Ecto neural progenitor cell (in vitro differentiated cells): ENCODE data around the gene CHODL.
A peak's percentile ranks its signal among the peaks of the same experiment; 100 is the strongest.

Experiments used
- DNase-seq: peaks from one replicate; pipeline ENCODE4 v3.0.0-alpha.2; 2018; ENCODE audit warnings: low spot score

The CHODL gene

DNA sequence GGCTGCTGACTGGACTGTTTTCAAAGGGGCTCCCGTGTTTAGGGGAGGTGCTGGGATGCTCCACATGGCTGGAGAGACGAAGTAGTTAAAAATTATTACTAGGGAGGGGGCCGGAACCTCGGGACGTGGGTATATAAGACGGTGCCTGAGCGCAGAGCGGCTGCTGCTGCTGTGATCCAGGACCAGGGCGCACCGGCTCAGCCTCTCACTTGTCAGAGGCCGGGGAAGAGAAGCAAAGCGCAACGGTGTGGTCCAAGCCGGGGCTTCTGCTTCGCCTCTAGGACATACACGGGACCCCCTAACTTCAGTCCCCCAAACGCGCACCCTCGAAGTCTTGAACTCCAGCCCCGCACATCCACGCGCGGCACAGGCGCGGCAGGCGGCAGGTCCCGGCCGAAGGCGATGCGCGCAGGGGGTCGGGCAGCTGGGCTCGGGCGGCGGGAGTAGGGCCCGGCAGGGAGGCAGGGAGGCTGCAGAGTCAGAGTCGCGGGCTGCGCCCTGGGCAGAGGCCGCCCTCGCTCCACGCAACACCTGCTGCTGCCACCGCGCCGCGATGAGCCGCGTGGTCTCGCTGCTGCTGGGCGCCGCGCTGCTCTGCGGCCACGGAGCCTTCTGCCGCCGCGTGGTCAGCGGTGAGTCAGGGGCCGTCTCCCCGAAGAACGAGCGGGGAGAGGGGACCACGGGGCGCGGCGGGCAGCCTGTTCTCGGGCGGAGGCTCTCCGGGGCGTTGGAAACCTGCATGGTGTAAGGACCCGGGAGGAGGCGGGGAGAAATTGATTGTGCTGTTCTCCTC is at the start of gene CHODL:
Gene CHODL, plus strand, starts transcription at position 163 of the 793 bp plus-strand sequence. Its CDS starts 391 bp downstream, at position 554.
- DNase-seq = peak; percentile 66

DNA sequence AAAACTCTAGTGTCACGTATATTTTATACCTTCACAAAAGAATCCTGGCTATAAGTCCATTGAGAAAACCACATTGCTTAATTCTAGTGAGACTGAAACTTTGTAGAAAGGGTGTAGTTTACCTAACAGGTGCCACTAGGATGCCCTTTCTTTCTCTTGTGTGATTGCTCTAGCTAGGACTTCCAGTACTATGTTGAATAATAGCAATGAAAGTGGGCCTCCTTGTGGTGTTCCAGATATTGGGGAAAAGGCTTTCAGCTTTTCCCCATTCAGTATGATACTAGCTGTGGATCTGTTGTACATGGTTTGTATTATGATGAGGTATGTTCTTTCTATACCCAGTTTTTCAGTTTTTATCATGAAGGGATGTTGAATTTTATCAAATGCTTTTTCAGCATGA is 39.7 kb upstream of the CHODL start:
- DNase-seq = no peak

GRCh38 chr21:18218331-18218730 is 26.3 kb upstream of the CHODL start:
- DNase-seq = no peak

- DNase-seq = no peak
Measured at GRCh38 chr21:18220498-18220897, 24.1 kb upstream of the CHODL start.

DNA sequence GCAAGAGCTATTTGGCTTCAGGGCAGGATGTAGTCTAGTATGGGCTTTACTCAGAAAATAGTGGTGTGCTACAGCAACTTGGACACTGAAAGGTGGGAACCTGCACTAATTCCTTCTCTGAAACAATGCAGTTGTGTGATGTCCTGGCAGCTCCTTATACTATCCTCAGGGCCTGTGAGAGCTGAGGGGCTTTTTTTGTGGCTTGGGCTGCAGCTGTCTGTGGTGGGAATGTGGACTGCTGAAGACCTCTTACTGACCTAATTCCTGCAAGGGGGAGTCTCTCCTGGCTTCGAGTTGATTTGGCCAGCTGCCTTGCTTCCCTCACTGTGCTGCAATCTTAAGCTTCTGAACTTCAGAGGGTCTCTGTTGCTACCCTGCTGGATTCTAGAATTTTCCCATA is 22.3 kb upstream of the CHODL start:
- no peak for DNase-seq

- no peak for DNase-seq
Measured at GRCh38 chr21:18228060-18228739, 16.4 kb upstream of the CHODL start.

DNA sequence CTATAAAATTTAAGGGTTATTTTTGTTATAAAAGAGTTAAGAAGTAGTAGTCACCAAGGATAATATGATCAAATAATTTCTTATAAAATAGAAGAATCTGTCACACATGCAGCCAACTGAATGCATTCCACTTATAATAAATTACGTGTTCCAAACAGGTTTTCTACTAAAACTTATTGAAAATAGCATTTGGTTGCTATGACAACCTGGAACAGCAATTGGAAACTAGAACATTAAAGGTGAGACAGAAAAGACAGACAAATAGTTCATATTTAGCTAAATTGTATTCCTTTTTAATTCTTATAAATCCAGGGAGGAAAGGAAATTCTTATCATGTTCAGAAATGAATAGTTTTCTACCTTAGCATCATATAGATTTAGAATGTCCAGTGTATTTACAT is 9.1 kb upstream of the CHODL start:
- DNase-seq = no peak

GRCh38 chr21:18245464-18245967 is 883 bp downstream of the CHODL start:
- DNase-seq = peak; percentile 50

DNA sequence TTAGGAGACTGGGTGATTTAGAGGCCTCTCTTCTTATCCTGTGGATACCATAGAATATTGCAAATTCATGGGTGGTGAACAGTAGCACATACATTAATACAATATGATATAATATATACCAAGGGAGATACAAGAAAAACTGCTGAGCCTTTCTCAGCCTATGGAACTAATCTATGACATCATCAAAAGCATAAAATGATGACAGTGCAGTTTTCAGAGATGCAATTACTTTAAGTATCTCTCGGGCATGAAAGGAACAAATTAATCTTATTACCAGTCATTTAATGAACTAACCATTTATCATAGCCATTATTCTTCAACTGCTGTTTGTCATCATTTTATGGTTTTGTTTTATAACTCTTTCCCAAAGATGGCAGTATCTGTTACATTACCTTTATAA is 3.5 kb downstream of the CHODL start:
- no peak for DNase-seq

GRCh38 chr21:18249672-18250071 is 5.0 kb downstream of the CHODL start:
- no peak for DNase-seq

DNA sequence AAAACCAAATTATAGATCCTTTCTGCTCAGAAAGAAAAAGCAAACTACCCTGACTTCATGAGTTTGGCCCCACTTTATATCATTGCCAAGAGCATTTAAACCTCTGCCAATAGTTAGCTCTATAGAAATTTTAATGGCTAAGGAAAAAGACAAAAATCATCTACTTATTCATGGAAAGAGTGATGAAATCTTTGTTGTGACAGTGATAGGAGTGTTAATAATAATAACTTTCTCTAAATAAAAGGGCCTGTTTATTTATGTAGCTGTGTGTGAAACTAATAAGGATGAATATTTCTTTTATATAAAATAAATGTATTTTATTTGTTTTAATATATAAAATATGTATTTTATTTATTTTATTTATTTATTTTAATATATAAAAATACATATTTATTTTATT is 6.4 kb downstream of the CHODL start:
- no peak for DNase-seq

DNA sequence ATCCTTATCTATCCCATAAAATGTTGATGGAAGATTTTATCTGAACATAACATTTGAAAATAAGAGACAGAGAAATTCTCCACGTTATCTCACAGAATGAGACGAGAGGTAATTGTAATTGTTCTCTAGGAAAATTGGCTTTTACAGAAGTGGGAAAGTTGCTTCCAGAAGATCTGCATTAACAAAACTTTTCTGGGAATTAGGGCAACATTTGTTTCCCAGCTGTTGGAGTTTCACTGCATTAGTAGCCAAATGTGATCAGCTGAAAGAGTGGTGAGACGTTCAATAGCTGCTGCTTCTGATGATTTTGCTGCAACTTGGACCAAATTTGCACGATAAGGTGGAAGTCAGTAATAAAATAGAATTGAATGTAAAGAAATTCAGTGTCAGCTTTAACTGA is 7.6 kb downstream of the CHODL start:
- no peak for DNase-seq

DNA sequence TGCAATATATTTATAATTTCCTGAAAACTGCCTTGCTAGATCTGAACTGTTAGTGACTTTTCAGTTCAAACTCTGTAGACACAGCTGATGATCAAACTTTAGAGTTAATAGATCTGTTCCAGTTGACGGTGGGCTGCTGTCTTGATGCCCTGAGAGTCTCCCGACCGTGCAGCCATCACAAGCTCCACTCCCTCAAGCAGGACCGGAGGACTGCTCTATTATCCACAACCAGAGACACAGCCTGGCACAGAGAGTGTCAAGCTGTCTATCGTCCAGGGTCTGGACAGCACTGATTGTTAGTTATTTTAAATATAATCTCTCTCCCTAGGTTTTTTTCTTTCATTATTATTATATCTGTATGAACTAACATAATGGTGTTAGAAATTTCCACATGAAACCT is 8.0 kb downstream of the CHODL start:
- DNase-seq = no peak

DNA sequence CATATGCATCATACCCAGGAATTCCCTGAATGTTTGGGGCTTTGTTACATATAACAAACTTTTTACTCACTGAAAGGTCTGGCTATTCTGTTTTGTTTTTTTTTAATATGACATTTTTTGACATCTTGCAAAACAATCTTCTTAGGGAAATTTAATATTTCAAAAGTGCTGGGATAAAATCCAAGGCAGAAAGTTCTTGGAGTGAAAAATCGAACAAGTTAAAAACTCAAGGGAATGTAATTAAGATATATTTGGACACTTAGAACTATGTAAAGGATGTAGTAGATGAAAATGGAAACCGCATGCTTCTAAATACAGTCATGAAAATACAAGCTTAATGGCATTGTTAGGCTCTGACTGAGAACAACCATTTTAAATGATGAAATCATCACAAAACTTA is 8.6 kb downstream of the CHODL start:
- DNase-seq = no peak

DNA sequence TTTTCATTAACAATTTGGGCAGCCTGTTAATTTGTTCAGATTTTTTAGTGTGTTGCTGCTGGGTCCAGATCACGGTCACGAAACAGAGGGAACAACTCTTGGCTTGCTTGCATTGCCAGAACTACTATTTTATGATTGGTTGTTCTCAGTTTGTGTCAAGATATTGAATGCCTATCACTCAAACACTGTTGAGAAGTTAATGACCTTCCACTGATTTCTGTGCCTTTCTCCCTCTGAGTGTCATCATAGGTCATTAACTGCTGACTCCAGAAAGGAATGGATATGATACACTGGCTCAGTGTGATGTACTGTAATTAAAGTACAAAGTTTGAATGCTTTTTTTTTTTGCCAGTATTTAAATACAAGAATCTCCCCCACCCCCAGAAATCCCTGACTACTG is 9.2 kb downstream of the CHODL start:
- DNase-seq = no peak

DNA sequence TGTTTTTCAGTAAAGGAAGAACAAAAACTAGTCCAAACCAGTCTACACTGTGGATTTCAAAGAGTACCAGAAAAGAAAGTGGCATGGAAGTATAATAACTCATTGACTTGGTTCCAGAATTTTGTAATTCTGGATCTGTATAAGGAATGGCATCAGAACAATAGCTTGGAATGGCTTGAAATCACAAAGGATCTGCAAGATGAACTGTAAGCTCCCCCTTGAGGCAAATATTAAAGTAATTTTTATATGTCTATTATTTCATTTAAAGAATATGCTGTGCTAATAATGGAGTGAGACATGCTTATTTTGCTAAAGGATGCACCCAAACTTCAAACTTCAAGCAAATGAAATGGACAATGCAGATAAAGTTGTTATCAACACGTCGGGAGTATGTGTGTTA is 21.3 kb downstream of the CHODL start:
- no peak for DNase-seq

- DNase-seq = no peak
Measured at GRCh38 chr21:18267496-18267895, 22.9 kb downstream of the CHODL start.

DNA sequence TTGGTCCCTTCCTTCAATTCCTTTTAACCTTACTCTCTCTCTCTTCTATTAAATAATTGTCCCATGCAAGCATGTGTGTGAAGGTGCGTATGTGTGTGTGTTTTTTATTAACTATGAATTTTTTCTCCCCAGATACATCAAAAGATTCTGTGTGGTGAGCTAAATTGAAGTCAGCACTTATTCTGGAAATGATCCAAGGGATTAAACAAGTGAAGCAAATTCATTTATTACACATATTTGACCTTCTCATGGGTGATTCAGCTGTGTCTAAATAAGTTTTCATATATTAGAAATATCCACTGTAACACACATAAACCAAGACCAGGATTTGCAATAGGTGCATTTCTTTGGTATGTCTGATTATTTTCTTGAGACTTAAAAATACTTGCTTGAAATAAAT is 24.3 kb downstream of the CHODL start:
- no peak for DNase-seq

DNA sequence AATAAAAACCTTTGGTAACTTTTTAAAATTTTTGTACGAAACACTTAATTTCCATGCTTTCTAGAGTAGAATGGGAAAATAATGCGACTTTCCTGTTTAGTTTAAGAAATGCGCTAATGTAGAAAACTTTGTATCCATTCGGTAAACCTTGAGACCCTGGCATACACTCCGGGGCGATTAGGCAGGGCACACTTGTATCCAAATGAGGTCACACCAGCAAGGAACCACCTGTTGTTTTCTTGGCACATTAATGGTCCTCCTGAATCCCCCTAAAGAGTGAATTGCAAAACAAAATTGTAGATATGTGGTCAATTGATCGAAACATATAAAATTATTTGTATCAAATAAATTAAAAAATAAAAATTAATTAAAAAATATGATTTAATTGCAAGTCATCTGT is 25.2 kb downstream of the CHODL start:
- DNase-seq = no peak

- no peak for DNase-seq
Measured at GRCh38 chr21:18273400-18273799, 28.8 kb downstream of the CHODL start.

DNA sequence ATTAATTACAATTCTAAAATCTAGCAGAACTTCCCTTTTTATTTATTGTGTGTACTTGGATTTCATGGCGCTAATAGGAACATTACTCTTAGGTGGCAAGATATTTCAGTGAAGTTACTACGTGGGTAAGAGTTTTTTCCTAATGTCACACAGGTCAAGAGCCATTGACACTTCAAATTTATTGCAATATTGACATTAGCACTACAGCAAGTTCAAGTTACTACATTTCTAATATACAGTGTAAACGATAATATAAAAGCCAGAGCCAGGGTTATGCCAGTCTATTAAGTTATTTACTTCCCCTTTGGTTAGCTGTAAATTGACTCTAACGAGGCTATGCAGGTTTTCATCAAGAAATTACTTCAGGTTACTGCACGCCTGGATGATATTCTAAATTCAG is 29.7 kb downstream of the CHODL start:
- DNase-seq = no peak

DNA sequence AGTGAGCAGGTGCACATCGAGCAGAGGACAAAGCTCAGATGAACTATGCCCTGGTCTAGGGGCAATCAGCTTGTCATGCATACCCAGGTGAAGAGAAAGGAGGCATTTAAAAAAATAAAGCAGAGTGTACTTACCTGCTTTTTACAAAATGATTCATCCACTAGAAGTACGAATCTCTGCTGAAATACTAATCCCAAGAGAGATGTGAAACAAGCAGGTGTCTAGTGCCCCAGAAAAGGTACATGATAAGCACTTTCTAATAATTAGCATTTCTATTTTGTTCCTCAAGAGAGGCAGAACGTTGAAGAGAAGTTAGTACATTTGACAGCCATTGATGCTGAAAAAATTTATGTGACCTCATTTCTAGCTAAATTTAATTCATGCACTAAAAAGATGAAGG is 31.1 kb downstream of the CHODL start:
- no peak for DNase-seq

- no peak for DNase-seq
Measured at GRCh38 chr21:18285379-18285778, 40.7 kb downstream of the CHODL start.

DNA sequence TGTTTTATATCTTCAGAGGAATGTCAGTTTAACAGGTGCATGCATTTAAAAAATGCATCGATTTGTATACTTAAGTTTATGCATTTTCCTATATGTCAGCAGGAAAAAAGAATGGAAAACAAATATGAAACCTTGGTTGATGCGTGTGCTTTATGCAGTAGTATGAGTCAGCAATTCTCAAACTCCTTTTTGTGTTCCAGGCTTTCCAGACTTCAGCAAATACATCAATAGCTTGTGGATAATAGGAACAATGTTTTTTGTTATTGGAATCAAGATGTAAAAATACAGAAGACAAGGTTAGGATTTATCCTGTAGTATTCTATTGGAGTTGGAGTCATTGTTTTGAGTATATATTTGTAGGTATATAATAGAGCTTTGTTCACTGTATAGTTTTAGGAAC is 45.2 kb downstream of the CHODL start:
- no peak for DNase-seq
